Mammary epithelial cell (primary cell): ENCODE results near the gene HCN3.

Source experiments
- CTCF ChIP-seq, 2 donors: IDR thresholded peaks in 1 of 2; conservative IDR thresholded peaks in 1 of 2; 2 replicates each; pipeline ENCODE4 v1.5.1; 2011 to 2012; ENCODE audit warnings: inconsistent platforms in 2 of 2, low read length in 2 of 2, mild to moderate bottlenecking in 2 of 2, control low read depth in 1 of 2, low read depth in 1 of 2; ENCODE audit not compliant: insufficient read depth in 1 of 2; ENCODE audit errors: extremely low read depth in 1 of 2
- EZH2 ChIP-seq: IDR thresholded peaks from 2 replicates; pipeline ENCODE4 v1.6.1; 2012; ENCODE audit warnings: low read length, inconsistent platforms, borderline replicate concordance

- no peak for TF ChIP-seq CTCF (conservative IDR thresholded peaks at IDR 0.05 in 1 of 2, IDR thresholded peaks at IDR 0.05 in 1 of 2; ENCODE audit: extremely low read depth in 1 of 2, insufficient read depth in 1 of 2, low read depth in 1 of 2, low read length in 2 of 2)
- TF ChIP-seq EZH2 = no peak
These were observed 32.1 kb upstream of the HCN3 start for GRCh38 chr1:155245163-155245524.
